ENCODE data around the gene MEAF6.

DNA sequence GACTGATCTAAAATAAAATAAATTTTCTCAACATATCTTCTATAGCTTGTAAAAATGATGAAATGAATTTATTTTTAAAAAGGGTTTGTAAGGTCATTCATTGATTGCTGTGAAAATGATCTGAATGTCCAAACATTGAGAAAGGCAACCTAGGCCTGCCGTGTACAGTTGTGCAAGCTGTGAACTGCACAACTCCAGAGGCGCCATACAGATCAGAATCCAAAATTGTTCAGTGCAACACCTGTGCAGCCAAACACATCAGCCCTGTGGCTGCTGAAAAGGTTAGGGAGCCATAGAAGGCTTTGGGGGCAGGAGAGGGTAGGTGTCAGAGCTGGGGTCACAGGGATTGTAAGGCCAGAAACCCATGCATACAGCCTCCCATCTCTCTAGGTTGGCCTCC lies 50.1 kb downstream of the MEAF6 start:
- TF ChIP-seq, protein P1, sequence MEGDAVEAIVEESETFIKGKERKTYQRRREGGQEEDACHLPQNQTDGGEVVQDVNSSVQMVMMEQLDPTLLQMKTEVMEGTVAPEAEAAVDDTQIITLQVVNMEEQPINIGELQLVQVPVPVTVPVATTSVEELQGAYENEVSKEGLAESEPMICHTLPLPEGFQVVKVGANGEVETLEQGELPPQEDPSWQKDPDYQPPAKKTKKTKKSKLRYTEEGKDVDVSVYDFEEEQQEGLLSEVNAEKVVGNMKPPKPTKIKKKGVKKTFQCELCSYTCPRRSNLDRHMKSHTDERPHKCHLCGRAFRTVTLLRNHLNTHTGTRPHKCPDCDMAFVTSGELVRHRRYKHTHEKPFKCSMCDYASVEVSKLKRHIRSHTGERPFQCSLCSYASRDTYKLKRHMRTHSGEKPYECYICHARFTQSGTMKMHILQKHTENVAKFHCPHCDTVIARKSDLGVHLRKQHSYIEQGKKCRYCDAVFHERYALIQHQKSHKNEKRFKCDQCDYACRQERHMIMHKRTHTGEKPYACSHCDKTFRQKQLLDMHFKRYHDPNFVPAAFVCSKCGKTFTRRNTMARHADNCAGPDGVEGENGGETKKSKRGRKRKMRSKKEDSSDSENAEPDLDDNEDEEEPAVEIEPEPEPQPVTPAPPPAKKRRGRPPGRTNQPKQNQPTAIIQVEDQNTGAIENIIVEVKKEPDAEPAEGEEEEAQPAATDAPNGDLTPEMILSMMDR (IDR thresholded peaks at IDR 0.05), result no peak
- TF ChIP-seq POLR2A (IDR thresholded peaks at IDR 0.05), result no peak
- TF ChIP-seq POLR2AphosphoS5 (IDR thresholded peaks at IDR 0.05; ENCODE audit: insufficient read depth in 1 of 2, low read depth in 1 of 2), result no peak

Measured in vagina (tissue), 2 donors.